Skeletal muscle satellite cell (primary cell): ENCODE results near the gene EPB42.
"Not testable (repeated sequence)": the region's sequence is repeated elsewhere in the genome, so short reads cannot be mapped to it uniquely, and the experiment has no call there.

Experiments used
- H3K27me3 ChIP-seq: 2 replicates; pipeline ENCODE4 v1.7.0; 2013; ENCODE audit warnings: low read length; ENCODE audit not compliant: control insufficient read depth, insufficient read depth
- H3K36me3 ChIP-seq: 2 replicates; pipeline ENCODE4 v1.7.0; 2013; ENCODE audit warnings: mild to moderate bottlenecking, control low read depth, low read length; ENCODE audit not compliant: insufficient read depth
- H3K4me1 ChIP-seq: 2 replicates; pipeline ENCODE4 v1.7.0; 2013; ENCODE audit warnings: low read length; ENCODE audit not compliant: control insufficient read depth, insufficient read depth
- H3K4me2 ChIP-seq: 2 replicates; pipeline ENCODE4 v1.7.0; 2013; ENCODE audit warnings: mild to moderate bottlenecking, low read length
- H3K4me3 ChIP-seq: 2 replicates; pipeline ENCODE4 v1.7.0; 2013; ENCODE audit warnings: low read length
- H3K9ac ChIP-seq: 2 replicates; pipeline ENCODE4 v1.7.0; 2013; ENCODE audit warnings: mild to moderate bottlenecking, low read depth, low read length, moderate library complexity
- H3K9me3 ChIP-seq: replicated peaks from 2 replicates; pipeline ENCODE4 v1.7.0; 2013; ENCODE audit warnings: mild to moderate bottlenecking, control low read depth, low read length

EPB42 gene

GRCh38 chr15:43239732-43240491 is 19.1 kb upstream of the EPB42 start:
- Histone ChIP-seq H3K27me3 (peaks cover 79% of the 10 kb centered on the region), H3K4me2 (no peak overlapping the region), H3K9me3 (no peaks in the 10 kb centered on the region), H3K9ac (no peak overlapping the region), H3K36me3 (no peaks in the 10 kb centered on the region), H3K4me1 (no peaks in the 10 kb centered on the region), H3K4me3 (no peak overlapping the region)

GRCh38 chr15:43238671-43239131 is 17.9 kb upstream of the EPB42 start:
- Histone ChIP-seq H3K4me2 (no peak overlapping the region), H3K27me3 (peaks cover 81% of the 10 kb centered on the region), H3K36me3 (no peaks in the 10 kb centered on the region), H3K4me1 (no peaks in the 10 kb centered on the region), H3K9me3 (no peaks in the 10 kb centered on the region), H3K4me3 (no peak overlapping the region), H3K9ac (no peak overlapping the region)

GRCh38 chr15:43237842-43238470 is 17.1 kb upstream of the EPB42 start:
- Histone ChIP-seq H3K36me3 (no peaks in the 10 kb centered on the region), H3K9me3 (no peaks in the 10 kb centered on the region), H3K9ac (no peak overlapping the region), H3K4me2 (no peak overlapping the region), H3K4me3 (no peak overlapping the region), H3K27me3 (peaks cover 81% of the 10 kb centered on the region), H3K4me1 (no peaks in the 10 kb centered on the region)

GRCh38 chr15:43235536-43235935 is 14.7 kb upstream of the EPB42 start:
- H3K9me3 ChIP-seq, result no peaks in the 10 kb centered on the region
- peaks cover 72% of the 10 kb centered on the region for H3K27me3 ChIP-seq
- H3K4me2 ChIP-seq, result no peak overlapping the region
- H3K4me1 ChIP-seq, result no peaks in the 10 kb centered on the region
- no peak overlapping the region for H3K9ac ChIP-seq
- H3K36me3 ChIP-seq, result no peaks in the 10 kb centered on the region
- no peak overlapping the region for H3K4me3 ChIP-seq

GRCh38 chr15:43232289-43232874 is 11.6 kb upstream of the EPB42 start:
- Histone ChIP-seq H3K27me3 (peaks cover 70% of the 10 kb centered on the region), H3K4me3 (no peak overlapping the region)

GRCh38 chr15:43230640-43231115 is 9.9 kb upstream of the EPB42 start:
- no peaks in the 10 kb centered on the region for H3K36me3 ChIP-seq
- no peak overlapping the region for H3K9ac ChIP-seq
- H3K4me1 ChIP-seq, result no peaks in the 10 kb centered on the region
- H3K9me3 ChIP-seq, result no peaks in the 10 kb centered on the region
- no peak overlapping the region for H3K4me2 ChIP-seq
- H3K4me3 ChIP-seq, result no peak overlapping the region
- H3K27me3 ChIP-seq, result peaks cover 63% of the 10 kb centered on the region

More at GRCh38 chr15:43232289-43232874, 11.6 kb upstream of the EPB42 start:
- no peak overlapping the region for H3K9ac ChIP-seq
- no peaks in the 10 kb centered on the region for H3K9me3 ChIP-seq
- H3K4me1 ChIP-seq, result no peaks in the 10 kb centered on the region
- no peaks in the 10 kb centered on the region for H3K36me3 ChIP-seq
- no peak overlapping the region for H3K4me2 ChIP-seq

GRCh38 chr15:43229977-43230376 is 9.2 kb upstream of the EPB42 start:
- no peaks in the 10 kb centered on the region for H3K4me1 ChIP-seq
- no peak overlapping the region for H3K4me2 ChIP-seq
- no peak overlapping the region for H3K4me3 ChIP-seq
- no peaks in the 10 kb centered on the region for H3K9me3 ChIP-seq
- H3K36me3 ChIP-seq, result no peaks in the 10 kb centered on the region
- H3K27me3 ChIP-seq, result peaks cover 56% of the 10 kb centered on the region
- H3K9ac ChIP-seq, result no peak overlapping the region

GRCh38 chr15:43226436-43227305 is 5.9 kb upstream of the EPB42 start:
- Histone ChIP-seq H3K4me2 (no peak overlapping the region), H3K9ac (no peak overlapping the region), H3K4me1 (no peaks in the 10 kb centered on the region), H3K27me3 (peaks cover 47% of the 10 kb centered on the region), H3K4me3 (no peak overlapping the region), H3K9me3 (no peaks in the 10 kb centered on the region), H3K36me3 (no peaks in the 10 kb centered on the region)

- H3K4me1 ChIP-seq, H3K9me3 ChIP-seq, H3K4me2 ChIP-seq, H3K36me3 ChIP-seq, H3K9ac ChIP-seq, H3K4me3 ChIP-seq: not testable (repeated sequence)
- peaks cover 52% of the 10 kb centered on the region for H3K27me3 ChIP-seq
Observed at GRCh38 chr15:43225950-43226255, 5.1 kb upstream of the EPB42 start.

GRCh38 chr15:43225201-43225949 is 4.6 kb upstream of the EPB42 start:
- H3K4me1 ChIP-seq, result no peaks in the 10 kb centered on the region
- no peaks in the 10 kb centered on the region for H3K36me3 ChIP-seq
- H3K9me3 ChIP-seq, result no peaks in the 10 kb centered on the region
- H3K4me3 ChIP-seq, result no peak overlapping the region
- peaks cover 52% of the 10 kb centered on the region for H3K27me3 ChIP-seq
- no peak overlapping the region for H3K4me2 ChIP-seq
- no peak overlapping the region for H3K9ac ChIP-seq
